A673 (cell line): ENCODE results near the gene KRT74. TPM values are rescaled to one million over a fixed set of nuclear protein-coding genes. Genes with fewer than 3 reads are reported as not detected.

Source experiments
- BruUV-seq: library from RNA; stranded (reverse); fragments of 400-500 nt; replicated peaks from 2 replicates; lab custom pipeline; 2021; lab: Mats Ljungman, UMichigan
- CTCF ChIA-PET: fragments of 300-600 bp; sonication (Branson Sonifier 250); formaldehyde crosslinking; loops from one replicate; lab custom pipeline; 2022; ENCODE audit warnings: antibody characterized with exemption; lab: Charles Lee
- POLR2A ChIA-PET: fragments of 300-600 bp; sonication (Branson Sonifier 250); formaldehyde crosslinking; loops from one replicate; lab custom pipeline; 2022; ENCODE audit warnings: antibody characterized with exemption; ENCODE audit not compliant: low non-redundant PET; lab: Charles Lee
- DNase-seq: peaks from one replicate; pipeline ENCODE4 v3.0.0-alpha.2; 2015; ENCODE audit warnings: low spot score
- H3K27ac ChIP-seq: fragments of 200-600 bp; sonication (generic); 2 replicates; pipeline ENCODE4 v1.5.1; 2016; ENCODE audit warnings: mixed run types, low read depth, mild to moderate bottlenecking, mixed read lengths, antibody characterized with exemption, low read length; ENCODE audit not compliant: poor library complexity, severe bottlenecking
- H3K27me3 ChIP-seq: fragments of 200-600 bp; sonication (generic); replicated peaks from 2 replicates; pipeline ENCODE4 v1.6.1; 2017; ENCODE audit warnings: mixed run types, low read depth, mild to moderate bottlenecking, mixed read lengths, antibody characterized with exemption, low read length; ENCODE audit not compliant: insufficient read depth, poor library complexity
- H3K36me3 ChIP-seq: fragments of 200-600 bp; sonication (generic); 2 replicates; pipeline ENCODE4 v1.6.1; 2016; ENCODE audit warnings: mixed run types, mild to moderate bottlenecking, mixed read lengths, antibody characterized with exemption, low read length; ENCODE audit not compliant: insufficient read depth, poor library complexity, severe bottlenecking
- H3K4me1 ChIP-seq: fragments of 200-600 bp; sonication (generic); 2 replicates; pipeline ENCODE4 v1.6.1; 2017; ENCODE audit warnings: mixed run types, mild to moderate bottlenecking, mixed read lengths, antibody characterized with exemption, low read length; ENCODE audit not compliant: insufficient read depth, poor library complexity, severe bottlenecking
- H3K4me3 ChIP-seq: fragments of 200-600 bp; sonication (generic); 2 replicates; pipeline ENCODE4 v1.5.1; 2016; ENCODE audit warnings: low read depth, mixed run types, mild to moderate bottlenecking, mixed read lengths, low read length; ENCODE audit not compliant: poor library complexity, severe bottlenecking
- H3K9me3 ChIP-seq: fragments of 200-600 bp; sonication (generic); 2 replicates; pipeline ENCODE4 v1.6.1; 2016; ENCODE audit warnings: mixed run types, low read depth, mild to moderate bottlenecking, mixed read lengths, antibody characterized with exemption, low read length; ENCODE audit not compliant: poor library complexity, severe bottlenecking
- EZH2 ChIP-seq: fragments of 200-600 bp; sonication (generic); IDR thresholded peaks from 2 replicates; pipeline ENCODE4 v1.6.1; 2017; ENCODE audit warnings: borderline replicate concordance, low read depth, mild to moderate bottlenecking, mixed read lengths, antibody characterized with exemption, low read length; ENCODE audit not compliant: poor library complexity, severe bottlenecking
- intact Hi-C: fragments of 100-400 bp; cut with micrococcal nuclease; formaldehyde crosslinking; loops from one replicate; pipeline ENCODE4 v1.10.0; 2022; ENCODE audit not compliant: unreplicated experiment
- total RNA-seq: library from RNA; stranded (reverse); gene quantifications from 2 replicates; pipeline ENCODE4 v1.2.3, GENCODE V29; 2021
- TF ChIP-seq, protein P1 (sequence below): fragments of 300-800, 200-600 bp; sonication (generic); conservative IDR thresholded peaks from 2 replicates; pipeline ENCODE4 v1.5.1; 2017; ENCODE audit warnings: low read depth, mild to moderate bottlenecking, antibody characterized with exemption, low read length, moderate library complexity, mixed read lengths

KRT74 gene
- total RNA-seq, 1 experiment from 2014 or later: not detected

DNA sequence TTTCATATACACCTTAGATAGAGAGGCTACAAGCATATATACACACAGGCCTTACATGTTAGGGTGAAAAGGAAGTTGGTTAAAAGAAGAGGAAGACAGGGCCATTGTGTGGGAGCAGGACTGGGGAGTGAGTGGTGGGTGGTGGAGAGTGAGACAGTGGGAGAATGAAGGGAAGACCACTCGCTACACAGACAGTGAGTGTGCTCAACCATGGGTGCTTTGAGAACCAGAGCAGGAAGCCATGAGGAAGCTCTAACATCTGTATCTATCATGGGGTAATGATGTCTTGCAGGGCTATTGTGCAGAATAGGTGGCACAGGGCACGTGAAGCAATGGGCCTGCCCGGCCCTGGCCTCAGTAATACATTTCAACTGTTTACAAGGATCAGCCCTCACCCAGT lies 11.4 kb upstream of the KRT74 start:
- H3K9me3 ChIP-seq: no peaks in the 10 kb centered on the region
- no peaks in the 10 kb centered on the region for H3K27me3 ChIP-seq
- TF ChIP-seq, protein P1, sequence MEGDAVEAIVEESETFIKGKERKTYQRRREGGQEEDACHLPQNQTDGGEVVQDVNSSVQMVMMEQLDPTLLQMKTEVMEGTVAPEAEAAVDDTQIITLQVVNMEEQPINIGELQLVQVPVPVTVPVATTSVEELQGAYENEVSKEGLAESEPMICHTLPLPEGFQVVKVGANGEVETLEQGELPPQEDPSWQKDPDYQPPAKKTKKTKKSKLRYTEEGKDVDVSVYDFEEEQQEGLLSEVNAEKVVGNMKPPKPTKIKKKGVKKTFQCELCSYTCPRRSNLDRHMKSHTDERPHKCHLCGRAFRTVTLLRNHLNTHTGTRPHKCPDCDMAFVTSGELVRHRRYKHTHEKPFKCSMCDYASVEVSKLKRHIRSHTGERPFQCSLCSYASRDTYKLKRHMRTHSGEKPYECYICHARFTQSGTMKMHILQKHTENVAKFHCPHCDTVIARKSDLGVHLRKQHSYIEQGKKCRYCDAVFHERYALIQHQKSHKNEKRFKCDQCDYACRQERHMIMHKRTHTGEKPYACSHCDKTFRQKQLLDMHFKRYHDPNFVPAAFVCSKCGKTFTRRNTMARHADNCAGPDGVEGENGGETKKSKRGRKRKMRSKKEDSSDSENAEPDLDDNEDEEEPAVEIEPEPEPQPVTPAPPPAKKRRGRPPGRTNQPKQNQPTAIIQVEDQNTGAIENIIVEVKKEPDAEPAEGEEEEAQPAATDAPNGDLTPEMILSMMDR: no peak
- TF ChIP-seq EZH2: no peak
- CTCF ChIA-PET: interaction anchor here (1.6 kb wide), 2 partner anchors 280 to 285 kb away, joined by 7 to 11 read pairs; no protein-coding TSS in a partner anchor
- H3K36me3 ChIP-seq: no peaks in the 10 kb centered on the region
- no peaks in the 10 kb centered on the region for H3K4me1 ChIP-seq
- intact Hi-C loops: loop anchor here (10.0 kb wide), 1 partner anchor 430 kb away; no protein-coding TSS in a partner anchor
- BruUV-seq: no TSS peak
- no peak overlapping the region for H3K4me3 ChIP-seq
- no peak for DNase-seq
- POLR2A ChIA-PET: no interaction called here
- H3K27ac ChIP-seq: no peak overlapping the region

DNA sequence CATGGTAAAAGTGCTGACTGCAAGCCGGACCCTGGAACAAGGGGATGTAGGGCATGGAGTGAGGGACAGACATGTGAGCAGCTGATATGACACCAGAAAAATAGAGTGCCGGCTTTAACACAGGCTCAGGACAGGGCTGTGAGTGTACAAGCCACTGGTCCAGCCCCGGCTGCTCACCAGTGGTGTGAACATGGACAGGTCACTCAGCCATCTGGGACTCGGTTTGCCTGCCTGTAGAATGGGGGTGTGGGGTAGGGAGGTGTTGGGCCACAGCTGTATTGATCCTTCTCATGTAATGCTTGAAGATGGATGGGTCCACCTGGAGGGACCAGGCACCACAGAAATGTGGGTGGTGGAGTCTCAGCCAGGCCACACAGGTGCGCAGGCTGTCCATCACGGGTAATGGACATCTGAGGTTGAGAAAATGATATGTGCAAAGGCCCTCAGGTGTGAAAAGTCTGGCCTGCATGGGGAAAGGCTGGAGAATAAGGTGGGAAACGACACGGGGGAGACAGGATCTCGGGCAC lies 10.6 kb upstream of the KRT74 start:
- Histone ChIP-seq H3K27me3 (no peaks in the 10 kb centered on the region), H3K4me1 (no peaks in the 10 kb centered on the region), H3K27ac (no peak overlapping the region), H3K9me3 (no peaks in the 10 kb centered on the region), H3K36me3 (no peaks in the 10 kb centered on the region), H3K4me3 (no peak overlapping the region)
- intact Hi-C loops: loop anchor here (5.0 to 10.0 kb wide), 2 partner anchors 398 to 429 kb away; no protein-coding TSS in a partner anchor
- CTCF ChIA-PET: interaction anchor here (1.1 to 2.3 kb wide), 3 partner anchors 281 to 296 kb away, joined by 3 to 14 read pairs (median 7); no protein-coding TSS in a partner anchor
- BruUV-seq: no TSS peak
- DNase-seq: no peak
- TF ChIP-seq, protein P1: no peak
- TF ChIP-seq EZH2: no peak
- POLR2A ChIA-PET: no interaction called here

DNA sequence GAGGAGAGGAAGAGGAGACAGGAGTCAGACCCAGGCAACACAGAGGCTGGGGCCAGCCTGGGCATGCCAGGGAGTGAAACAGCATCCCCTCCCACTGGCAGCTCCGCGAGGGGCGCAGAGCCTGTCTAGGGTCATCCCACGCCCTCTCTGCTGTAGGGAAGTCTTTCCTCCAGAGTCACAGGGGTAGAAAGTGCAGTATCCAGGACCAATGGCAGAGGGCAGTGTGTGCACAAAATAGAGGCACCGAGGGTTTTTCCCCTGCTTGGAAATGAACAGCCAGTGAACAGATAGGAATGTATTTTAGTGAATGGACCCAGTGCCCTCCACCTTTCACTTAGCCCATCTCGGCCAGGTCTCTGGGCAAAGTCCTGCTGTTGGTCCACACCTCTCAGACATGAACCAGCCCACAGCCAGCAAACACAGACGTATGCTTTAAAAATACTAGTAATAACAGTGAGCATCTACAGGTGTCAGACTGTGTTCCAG lies 9.4 kb upstream of the KRT74 start:
- intact Hi-C loops: loop anchor here (1.0 to 10.0 kb wide), 4 partner anchors 282 to 428 kb away; no protein-coding TSS in a partner anchor
- H3K9me3 ChIP-seq: no peaks in the 10 kb centered on the region
- H3K27me3 ChIP-seq: no peaks in the 10 kb centered on the region
- H3K4me1 ChIP-seq: no peaks in the 10 kb centered on the region
- peak; percentile 75 for DNase-seq
- no peak for TF ChIP-seq EZH2
- TF ChIP-seq, protein P1: peak; percentile 75
- no peaks in the 10 kb centered on the region for H3K36me3 ChIP-seq
- BruUV-seq: no TSS peak
- ChIA-PET CTCF (interaction anchor here (1.5 to 2.3 kb wide), 3 partner anchors 283 to 297 kb away, joined by 5 to 14 read pairs (median 8); no protein-coding TSS in a partner anchor), POLR2A (no interaction called here)
- H3K4me3 ChIP-seq: no peak overlapping the region
- H3K27ac ChIP-seq: no peak overlapping the region
